ENCODE data around the gene PRLR.

Gene PRLR

GRCh38 chr5:35048910-35049309 lies 181.4 kb downstream of the PRLR start:
- TF ChIP-seq GATA2 (IDR thresholded peaks at IDR 0.05; ENCODE audit: low read depth, low read length), result no peak
- no peak for TF ChIP-seq GATA3 (IDR thresholded peaks at IDR 0.05; ENCODE audit: low read depth, low read length)

GRCh38 chr5:35047785-35048404 lies 182.4 kb downstream of the PRLR start, which contains the start of gene AGXT2:
TSS of gene AGXT2 (minus strand) at chr5:35047949. CDS start at chr5:35047892, 57 bp downstream.
- TF ChIP-seq GATA3 (IDR thresholded peaks at IDR 0.05; ENCODE audit: low read depth, low read length), result no peak
- TF ChIP-seq GATA2 (IDR thresholded peaks at IDR 0.05; ENCODE audit: low read depth, low read length), result no peak

DNA sequence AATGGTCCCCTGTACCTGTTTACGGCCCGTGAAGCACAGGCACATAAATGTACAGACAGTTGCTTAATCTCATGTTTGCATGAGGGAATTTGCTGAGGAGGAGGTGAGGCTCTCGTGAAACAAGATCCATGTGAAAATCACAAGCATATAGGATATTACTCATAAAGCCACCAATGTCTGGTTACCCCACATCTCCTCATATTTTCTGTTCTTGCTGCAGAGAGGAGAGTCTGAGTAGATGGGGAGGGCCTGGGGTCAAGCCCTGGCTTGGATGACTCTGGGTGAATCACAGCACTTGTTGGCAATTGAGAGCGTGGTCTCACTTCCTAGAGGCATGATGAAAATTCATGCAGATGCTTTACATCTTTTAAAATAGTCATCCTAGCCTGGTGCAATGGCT lies 183.5 kb downstream of the PRLR start:
- TF ChIP-seq GATA3 (IDR thresholded peaks at IDR 0.05; ENCODE audit: low read depth, low read length), result no peak
- no peak for TF ChIP-seq GATA2 (IDR thresholded peaks at IDR 0.05; ENCODE audit: low read depth, low read length)

DNA sequence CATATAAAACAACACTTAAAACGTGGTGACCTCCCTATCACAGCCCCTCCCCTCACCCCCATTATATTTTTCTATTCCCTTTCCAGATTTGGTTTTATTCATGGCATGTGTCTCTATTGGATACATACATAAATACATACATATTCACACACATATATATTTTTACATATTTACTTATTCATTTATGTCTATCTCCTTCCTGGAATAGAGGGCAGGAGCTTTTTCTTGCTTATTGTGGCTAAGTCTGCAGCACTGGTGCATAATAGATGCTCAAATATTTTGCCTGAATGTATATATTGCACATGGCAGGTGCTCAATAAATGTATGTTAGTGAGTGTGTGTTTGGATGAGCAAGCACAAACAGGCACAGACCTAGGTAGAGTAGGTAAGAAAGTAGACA lies 185.0 kb downstream of the PRLR start:
- TF ChIP-seq GATA3 (IDR thresholded peaks at IDR 0.05; ENCODE audit: low read depth, low read length), result no peak
- TF ChIP-seq GATA2 (IDR thresholded peaks at IDR 0.05; ENCODE audit: low read depth, low read length), result no peak

DNA sequence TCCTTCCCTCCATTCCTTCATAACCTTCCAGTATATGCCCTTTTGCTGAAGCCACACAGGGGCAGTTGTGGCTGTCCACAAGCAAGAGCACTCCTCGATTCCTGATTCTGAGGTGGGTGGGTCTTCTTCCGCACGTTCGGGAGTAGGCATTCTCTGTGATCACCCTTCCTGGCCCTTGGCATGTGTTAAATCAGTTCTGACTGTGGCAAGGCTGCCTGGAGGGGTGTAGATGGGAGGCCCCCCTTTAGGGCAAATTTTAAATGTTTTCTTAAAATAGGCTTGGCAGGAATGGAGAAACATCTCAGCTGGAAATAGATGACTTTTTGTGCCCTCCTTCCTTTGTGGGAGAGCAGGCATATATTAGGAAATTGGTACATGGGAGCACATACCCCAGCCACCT lies 185.6 kb downstream of the PRLR start:
- no peak for TF ChIP-seq GATA3 (IDR thresholded peaks at IDR 0.05; ENCODE audit: low read depth, low read length)
- TF ChIP-seq GATA2 (IDR thresholded peaks at IDR 0.05; ENCODE audit: low read depth, low read length), result no peak

DNA sequence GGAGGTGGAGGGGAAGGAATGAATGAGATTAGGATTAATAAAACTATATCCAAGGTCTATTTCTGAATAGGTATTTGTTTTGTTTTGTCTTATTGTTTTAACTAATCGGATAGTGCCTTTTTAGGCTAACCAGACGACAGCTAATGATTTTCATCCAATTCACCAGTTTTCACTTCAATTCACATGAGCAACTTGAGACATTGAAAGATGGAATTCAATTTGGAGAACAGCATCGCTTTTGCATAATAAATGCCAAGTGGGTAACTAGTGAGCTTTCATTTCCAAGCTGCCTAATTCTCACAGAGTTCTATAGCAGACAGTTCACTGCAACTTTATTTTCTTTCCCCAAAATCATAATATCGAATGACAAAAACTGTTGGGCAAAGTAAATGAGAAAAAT lies 187.5 kb downstream of the PRLR start:
- no peak for TF ChIP-seq GATA2 (IDR thresholded peaks at IDR 0.05; ENCODE audit: low read depth, low read length)
- no peak for TF ChIP-seq GATA3 (IDR thresholded peaks at IDR 0.05; ENCODE audit: low read depth, low read length)

- TF ChIP-seq GATA2 (IDR thresholded peaks at IDR 0.05; ENCODE audit: low read depth, low read length), result no peak
- TF ChIP-seq GATA3 (IDR thresholded peaks at IDR 0.05; ENCODE audit: low read depth, low read length), result no peak
These were observed 189.0 kb downstream of the PRLR start for GRCh38 chr5:35041261-35041660.

- TF ChIP-seq GATA3 (IDR thresholded peaks at IDR 0.05; ENCODE audit: low read depth, low read length), result no peak
- TF ChIP-seq GATA2 (IDR thresholded peaks at IDR 0.05; ENCODE audit: low read depth, low read length), result no peak
These were observed 191.4 kb downstream of the PRLR start for GRCh38 chr5:35038891-35039290.

DNA sequence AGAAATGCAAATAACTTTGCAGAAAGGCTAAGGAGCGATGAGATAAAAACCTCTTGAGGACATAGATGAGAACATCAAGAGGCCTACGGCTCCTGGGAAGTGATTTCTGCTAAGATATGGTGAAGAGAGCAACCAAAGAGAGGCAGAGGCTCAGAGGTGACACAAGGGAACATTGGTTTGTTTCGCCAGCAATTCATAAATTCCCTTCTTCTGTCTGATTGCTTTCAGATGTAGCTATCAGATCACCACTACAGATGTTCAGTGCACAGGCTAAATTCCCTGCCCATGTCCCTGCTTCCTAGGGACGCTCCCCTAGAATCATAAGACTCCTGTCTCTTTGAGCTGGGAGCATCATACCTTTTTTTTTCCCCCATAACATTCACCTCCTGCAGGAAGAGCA lies 193.8 kb downstream of the PRLR start:
- TF ChIP-seq GATA3 (IDR thresholded peaks at IDR 0.05; ENCODE audit: low read depth, low read length) (peak; percentile 52; the same call in 1 of the 2 replicates), GATA2 (IDR thresholded peaks at IDR 0.05; ENCODE audit: low read depth, low read length) (peak; percentile 76)

DNA sequence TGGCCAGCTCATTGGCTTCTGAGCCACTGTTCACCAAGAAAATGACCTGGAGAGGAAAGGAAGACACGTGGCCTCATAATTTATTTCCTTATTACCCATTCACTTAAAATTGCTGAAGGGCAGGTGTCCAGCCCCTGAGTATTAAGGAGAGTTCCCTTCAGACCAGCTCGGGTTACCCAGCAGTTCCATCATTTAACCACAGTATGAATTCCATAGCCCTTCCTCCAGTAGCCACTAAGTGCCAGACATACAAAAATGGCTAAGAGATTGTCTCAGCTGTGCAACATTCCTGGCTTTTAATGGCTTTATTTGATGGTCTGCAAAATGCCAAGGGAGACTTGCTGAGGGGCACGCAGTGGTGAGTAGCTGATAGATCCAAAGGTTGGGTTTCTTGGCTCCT lies 195.0 kb downstream of the PRLR start:
- TF ChIP-seq GATA3 (IDR thresholded peaks at IDR 0.05; ENCODE audit: low read depth, low read length), result no peak
- no peak for TF ChIP-seq GATA2 (IDR thresholded peaks at IDR 0.05; ENCODE audit: low read depth, low read length)

- TF ChIP-seq GATA2 (IDR thresholded peaks at IDR 0.05; ENCODE audit: low read depth, low read length) (no peak), GATA3 (IDR thresholded peaks at IDR 0.05; ENCODE audit: low read depth, low read length) (no peak)
These were observed 197.9 kb downstream of the PRLR start for GRCh38 chr5:35032356-35032755.

DNA sequence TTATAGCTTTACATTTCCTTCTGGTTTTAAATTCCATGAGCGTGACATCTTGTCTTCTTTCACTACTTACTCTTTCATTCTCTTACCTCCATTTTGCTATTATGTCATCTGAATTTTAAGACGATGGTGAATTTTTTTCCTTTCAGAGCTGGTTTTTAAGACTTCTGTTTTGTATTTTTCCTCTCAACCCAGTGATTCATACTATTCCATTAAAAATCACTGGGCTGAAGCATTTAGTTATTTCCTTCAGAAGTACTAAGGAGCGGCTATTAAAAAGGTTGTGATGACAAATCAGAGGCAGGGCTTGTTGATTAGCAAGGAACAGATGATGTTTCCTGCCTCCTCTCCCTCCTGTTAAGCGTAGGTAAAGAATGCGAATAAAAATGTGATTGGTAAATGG lies 199.0 kb downstream of the PRLR start:
- no peak for TF ChIP-seq GATA2 (IDR thresholded peaks at IDR 0.05; ENCODE audit: low read depth, low read length)
- TF ChIP-seq GATA3 (IDR thresholded peaks at IDR 0.05; ENCODE audit: low read depth, low read length), result no peak

GRCh38 chr5:35030426-35031100 lies 199.7 kb downstream of the PRLR start:
- TF ChIP-seq GATA3 (IDR thresholded peaks at IDR 0.05; ENCODE audit: low read depth, low read length) (no peak), GATA2 (IDR thresholded peaks at IDR 0.05; ENCODE audit: low read depth, low read length) (no peak)

- TF ChIP-seq GATA2 (IDR thresholded peaks at IDR 0.05; ENCODE audit: low read depth, low read length) (no peak), GATA3 (IDR thresholded peaks at IDR 0.05; ENCODE audit: low read depth, low read length) (no peak)
These were observed 201.0 kb downstream of the PRLR start for GRCh38 chr5:35029333-35029732.

- TF ChIP-seq GATA2 (IDR thresholded peaks at IDR 0.05; ENCODE audit: low read depth, low read length) (no peak), GATA3 (IDR thresholded peaks at IDR 0.05; ENCODE audit: low read depth, low read length) (no peak)
These were observed 203.3 kb downstream of the PRLR start for GRCh38 chr5:35026941-35027340.
